ENCODE measurements around the gene PIGO. TPM values are rescaled to one million over a fixed set of nuclear protein-coding genes. Genes with fewer than 3 reads are reported as not detected.

PIGO gene
- total RNA-seq (2022; extraction: Qiagen RNA extraction): 39.0 to 52.3 TPM (median 51.8 TPM) in 5 replicates

GRCh38 chr9:35096035-35096849 is at the start of gene PIGO:
TSS of gene PIGO (minus strand) at chr9:35096591. CDS start at chr9:35095565, 1,026 bp downstream.

GRCh38 chr9:35115680-35116538 is 19.5 kb upstream of the PIGO start, which contains the start of gene ATOSB:
TSS of gene ATOSB (minus strand) at chr9:35115862. CDS start at chr9:35108274, 7,588 bp downstream.

GRCh38 chr9:35102769-35103659 is 6.6 kb upstream of the PIGO start, which contains the start of gene STOML2:
TSS of gene STOML2 (minus strand) at chr9:35103131. CDS start at chr9:35103094, 37 bp downstream.

DNA sequence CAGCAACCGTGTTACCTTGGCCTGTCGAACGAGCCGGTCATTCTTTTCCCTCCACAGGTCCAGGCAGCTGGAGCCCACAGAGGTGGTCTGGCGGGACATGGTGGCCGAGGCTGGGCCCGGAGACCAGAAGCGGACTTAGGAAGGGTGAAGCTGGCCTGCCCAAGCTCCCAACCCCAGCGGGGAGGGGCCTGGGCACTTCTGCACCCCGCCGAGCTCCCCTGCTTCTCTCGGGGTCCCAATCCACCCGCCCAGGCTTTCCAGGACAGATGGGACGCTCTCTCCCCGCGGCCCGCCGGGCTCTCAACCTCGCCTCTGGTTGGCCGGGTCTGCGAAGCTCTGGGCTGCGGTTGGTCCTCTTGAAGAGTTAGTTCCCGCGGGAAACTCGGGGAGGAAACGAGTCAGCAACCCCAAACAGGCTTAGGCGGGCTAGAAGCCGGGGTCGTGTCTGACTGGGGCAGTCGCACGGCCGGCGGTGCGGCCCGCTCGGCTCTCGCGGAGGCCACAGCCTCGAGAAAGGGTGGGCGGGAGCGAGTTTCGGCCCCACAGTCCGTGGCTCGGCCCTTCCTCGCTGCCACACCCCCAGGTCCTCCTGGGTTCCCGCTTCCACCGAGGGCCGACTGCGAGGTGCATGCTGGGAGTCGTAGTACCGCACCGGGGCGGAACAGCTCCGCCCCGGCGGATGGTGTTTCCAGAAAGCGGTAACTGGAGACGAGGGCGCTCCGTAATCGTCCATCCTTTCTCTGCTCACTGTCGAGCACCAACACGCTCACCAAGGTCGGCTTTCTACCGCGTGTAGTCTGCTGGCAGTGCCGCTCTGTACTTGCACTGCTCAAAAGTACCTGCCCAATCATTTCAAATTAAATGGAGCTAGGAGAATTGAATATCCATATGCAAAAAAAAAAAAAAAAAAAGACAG is 16.7 kb downstream of the PIGO start, which contains the start of gene FANCG:
Gene FANCG (minus strand): TSS at position 517 of the 916 bp plus-strand sequence. CDS start 418 bp downstream, at position 99.

DNA sequence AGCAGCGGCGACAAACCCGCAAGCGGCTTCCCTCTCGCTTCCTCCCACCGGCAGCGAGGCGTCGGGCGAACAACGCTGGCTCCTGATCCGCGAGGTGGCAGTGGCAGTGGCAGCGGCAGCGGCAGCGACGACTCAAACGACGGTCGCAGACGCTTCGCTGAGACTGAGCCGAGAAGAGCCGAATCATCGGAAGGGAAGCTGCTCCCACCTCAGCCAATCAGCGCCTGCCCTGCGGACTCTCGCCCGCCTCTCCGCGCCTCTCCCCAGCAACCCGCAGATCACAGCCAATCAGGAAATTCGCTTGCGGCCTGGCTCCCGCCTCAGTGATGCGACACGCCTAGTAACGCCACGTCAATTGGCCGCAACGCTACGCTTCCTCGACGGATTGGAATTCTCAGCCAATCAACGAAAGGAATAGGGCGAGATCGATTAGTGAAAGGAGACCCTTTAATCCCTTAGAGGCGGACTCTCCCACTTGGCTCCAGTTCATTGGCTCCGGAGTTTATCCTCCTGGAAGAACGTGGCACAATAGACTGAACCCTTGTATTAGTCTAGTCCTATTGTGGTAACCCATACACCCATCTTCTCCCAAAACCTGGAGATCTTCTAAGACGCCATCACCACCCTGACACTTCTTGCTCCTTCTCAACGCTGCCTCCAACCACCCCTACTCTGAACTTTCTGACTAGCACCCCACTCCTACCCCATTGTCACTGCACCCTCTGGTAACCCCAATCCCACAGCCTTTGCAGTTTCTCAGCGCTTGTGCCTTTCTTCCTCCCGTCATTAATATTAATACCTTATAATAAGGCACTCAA is 23.7 kb downstream of the PIGO start, which contains the start of gene VCP:
Gene VCP (minus strand): TSS at position 165 of the 818 bp plus-strand sequence. CDS start 272 bp downstream, outside the sequence.

Other genes with a start within 250 kb of the PIGO start
- 0.03 to 0.18 TPM (median 0.10 TPM) in 5 replicates for gene PHF24, start 138.3 kb downstream of the PIGO start, total RNA-seq (2022; extraction: Qiagen RNA extraction)
- gene DNAJB5, start 106.8 kb downstream of the PIGO start, total RNA-seq (2022; extraction: Qiagen RNA extraction): 4.2 to 5.9 TPM (median 5.5 TPM) in 5 replicates
- gene VCP, start 24.0 kb downstream of the PIGO start, total RNA-seq (2022; extraction: Qiagen RNA extraction): 267 to 294 TPM (median 284 TPM) in 5 replicates
- gene FANCG, start 16.6 kb downstream of the PIGO start, total RNA-seq (2022; extraction: Qiagen RNA extraction): 35.1 to 60.9 TPM (median 55.3 TPM) in 5 replicates
- 211 to 268 TPM (median 252 TPM) in 5 replicates for gene STOML2, start 6.5 kb upstream of the PIGO start, total RNA-seq (2022; extraction: Qiagen RNA extraction)
- 7.3 to 12.4 TPM (median 10.5 TPM) in 5 replicates for gene ATOSB, start 19.3 kb upstream of the PIGO start, total RNA-seq (2022; extraction: Qiagen RNA extraction)
- gene UNC13B, start 65.4 kb upstream of the PIGO start, total RNA-seq (2022; extraction: Qiagen RNA extraction): 8.4 to 10.0 TPM (median 9.6 TPM) in 5 replicates